GM19193 (cell line): ENCODE data around the gene SSNA1.

Experiments used
- POLR2A ChIP-seq: IDR thresholded peaks from 4 replicates; pipeline ENCODE4 v1.6.1; 2011; ENCODE audit not compliant: insufficient read depth, insufficient read length; ENCODE audit errors: extremely low read depth

SSNA1 gene

GRCh38 chr9:137237759-137238726 lies 49.6 kb downstream of the SSNA1 start:
- no peak for TF ChIP-seq POLR2A
